ENCODE measurements around the gene BANF2. TPM values are rescaled to one million over a fixed set of nuclear protein-coding genes. Genes with fewer than 3 reads are reported as not detected.
A peak's percentile ranks its signal among the peaks of the same experiment; 100 is the strongest.

BANF2 gene
- total and polyA plus RNA-seq, 2 of the 13 experiments (the other 11 are each of a cell fraction or from before 2014, with no cell fraction given): 0.35 TPM; not detected in 1

DNA sequence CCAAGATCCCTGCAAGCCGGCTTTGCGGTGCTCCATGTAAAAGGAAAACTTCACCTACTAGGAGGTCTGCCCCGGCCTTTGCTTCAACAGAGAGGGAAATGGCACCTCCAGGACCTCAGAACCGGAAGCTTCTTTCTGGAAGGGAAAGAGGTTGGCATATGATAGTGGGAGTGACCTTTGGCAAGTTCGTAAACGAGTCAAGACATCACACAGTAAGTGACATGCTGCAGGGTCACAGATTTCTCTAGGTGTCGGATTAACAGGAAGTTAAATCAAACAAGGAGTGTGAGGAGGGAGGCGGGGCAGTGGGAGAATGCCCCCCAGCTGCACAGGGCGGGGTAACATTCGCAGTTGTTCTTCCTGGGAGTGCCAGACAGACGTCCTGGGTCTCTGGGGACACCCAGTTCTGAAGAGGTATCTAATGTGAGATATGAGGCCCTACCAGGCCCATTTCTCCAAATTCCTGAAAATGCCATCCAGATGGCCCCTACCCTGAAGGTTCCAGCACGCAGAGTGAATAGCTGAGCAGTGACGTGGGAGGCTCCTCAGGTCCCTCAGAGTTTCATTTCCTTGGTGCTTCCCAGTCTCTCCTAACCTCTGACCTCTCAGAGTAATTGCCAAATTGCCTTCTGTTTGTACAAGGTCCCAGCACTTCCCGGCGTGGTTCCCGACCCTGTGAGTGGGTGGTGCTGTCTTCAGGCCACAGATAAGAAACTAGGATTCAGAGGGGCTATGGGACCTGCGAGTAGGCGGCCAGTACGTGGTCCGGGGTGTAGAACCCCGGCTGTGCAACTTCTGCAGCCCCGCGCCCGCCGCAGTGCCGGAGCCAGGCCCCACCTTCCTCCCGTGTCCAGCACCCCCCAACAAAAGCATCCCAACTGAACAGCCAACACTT lies 19.6 kb upstream of the BANF2 start (continued):
- no peak for TF ChIP-seq GLMP (CRISPR knock-in tag; IDR thresholded peaks at IDR 0.05; ENCODE audit: borderline replicate concordance)
- TF ChIP-seq TCF12 (IDR thresholded peaks at IDR 0.05): no peak
- no peak for TF ChIP-seq TCF12 (CRISPR knock-in tag; IDR thresholded peaks at IDR 0.05)
- TF ChIP-seq NCOA1 (CRISPR knock-in tag; IDR thresholded peaks at IDR 0.05): no peak
- TF ChIP-seq MZF1 (CRISPR knock-in tag; IDR thresholded peaks at IDR 0.05; ENCODE audit: borderline replicate concordance): peak; percentile 23; the same call in 1 of the 2 replicates
- TF ChIP-seq ZNF264 (CRISPR knock-in tag; IDR thresholded peaks at IDR 0.05): peak; percentile 55; the same call in 1 of the 2 replicates
- TF ChIP-seq ZBTB42 (CRISPR knock-in tag; IDR thresholded peaks at IDR 0.05): no peak
- TF ChIP-seq SNRNP70 (IDR thresholded peaks at IDR 0.05; ENCODE audit: low read depth, low read length): no peak
- no peak for TF ChIP-seq ZNF468 (CRISPR knock-in tag; IDR thresholded peaks at IDR 0.05)
- TF ChIP-seq ZBTB2 (CRISPR knock-in tag; IDR thresholded peaks at IDR 0.05; ENCODE audit: low read depth): no peak
- no peak for TF ChIP-seq ZNF782 (CRISPR knock-in tag; IDR thresholded peaks at IDR 0.05; ENCODE audit: borderline replicate concordance)
- peak; percentile 58 for TF ChIP-seq HMGXB3 (CRISPR knock-in tag; IDR thresholded peaks at IDR 0.05; ENCODE audit: borderline replicate concordance)
- TF ChIP-seq ZNF496 (CRISPR knock-in tag; IDR thresholded peaks at IDR 0.05; ENCODE audit: insufficient replicate concordance): no peak
- TF ChIP-seq ELK4 (CRISPR knock-in tag; IDR thresholded peaks at IDR 0.05; ENCODE audit: borderline replicate concordance): no peak
- TF ChIP-seq FIP1L1 (IDR thresholded peaks at IDR 0.05; ENCODE audit: borderline replicate concordance, insufficient read depth, low read depth, low read length): no peak
- TF ChIP-seq ZNF136 (CRISPR knock-in tag; IDR thresholded peaks at IDR 0.05; ENCODE audit: low read depth): no peak
- no peak for TF ChIP-seq NFIB (CRISPR knock-in tag; IDR thresholded peaks at IDR 0.05; ENCODE audit: borderline replicate concordance)
- no peak for TF ChIP-seq BATF2 (CRISPR knock-in tag; IDR thresholded peaks at IDR 0.05)
- no peak for TF ChIP-seq MIER2 (CRISPR knock-in tag; IDR thresholded peaks at IDR 0.05)
- TF ChIP-seq TAF1 (CRISPR knock-in tag; IDR thresholded peaks at IDR 0.05): peak; percentile 25; the same call in 1 of the 2 replicates

All from HepG2 (cell line).